Breast epithelium (tissue), 4 donors: ENCODE results near the gene MCTP2. TPM values are rescaled to one million over a fixed set of nuclear protein-coding genes. Genes with fewer than 3 reads are reported as not detected.

Experiments
- DNase-seq, 2 donors: peaks; one replicate each; pipeline ENCODE4 v3.0.0-alpha.2; 2019; ENCODE audit warnings: low spot score in 2 of 2
- H3K27ac ChIP-seq, 2 donors: fragments of 200-600 bp; sonication (generic) in 1 of 2; one replicate each; pipeline ENCODE4 v1.5.1; 2016 to 2019; ENCODE audit warnings: mild to moderate bottlenecking in 1 of 2
- H3K27me3 ChIP-seq, 2 donors: fragments of 200-600 bp; sonication (generic) in 1 of 2; one replicate each; pipeline versions ENCODE4 v1.5.1 to v1.6.0; 2017 to 2019; ENCODE audit warnings: control low read depth in 1 of 2, mild to moderate bottlenecking in 1 of 2
- H3K36me3 ChIP-seq: fragments of 200-600 bp; one replicate; pipeline ENCODE4 v1.5.1; 2019
- H3K4me1 ChIP-seq, 2 donors: fragments of 200-600 bp; sonication (generic); one replicate each; pipeline ENCODE4 v1.5.1; 2016 to 2019; ENCODE audit warnings: control low read depth in 1 of 2
- H3K4me3 ChIP-seq, 3 donors: fragments of 200-600 bp; sonication (generic); 1 replicate in 2 of 3; 2 replicates in 1 of 3; pipeline ENCODE4 v1.5.1; 2016 to 2019; ENCODE audit warnings: mild to moderate bottlenecking in 3 of 3, moderate library complexity in 2 of 3
- H3K9me3 ChIP-seq, 2 donors: fragments of 200-600 bp; sonication (generic) in 1 of 2; one replicate each; pipeline ENCODE4 v1.5.1; 2016 to 2019; ENCODE audit warnings: control low read depth in 1 of 2
- CTCF ChIP-seq, 3 donors: fragments of 450-650 bp; IDR thresholded peaks; one replicate each; pipeline ENCODE4 v1.5.1; 2016 to 2017; ENCODE audit warnings: antibody characterized with exemption in 3 of 3, mild to moderate bottlenecking in 3 of 3, moderate library complexity in 3 of 3
- POLR2A ChIP-seq: fragments of 450-650 bp; IDR thresholded peaks from one replicate; pipeline ENCODE4 v1.6.1; 2016; ENCODE audit warnings: antibody characterized with exemption, mild to moderate bottlenecking, moderate library complexity
- POLR2AphosphoS5 ChIP-seq, 3 donors: sonication (generic); formaldehyde crosslinking; IDR thresholded peaks; one replicate each; pipeline ENCODE4 v1.6.1; 2017; ENCODE audit warnings: antibody characterized with exemption in 3 of 3
- intact Hi-C: fragments of 100-400 bp; cut with DNase I; formaldehyde crosslinking; loops from one replicate; pipeline ENCODE4 v1.15.1; 2023; ENCODE audit warnings: low total_unique reads
- total RNA-seq, 3 donors: library from RNA; depleted of rRNA; stranded (reverse); fragments of >200 nt; gene quantifications; one replicate each; pipeline ENCODE4 v1.1.0, GENCODE V29; 2016

Gene MCTP2
- total RNA-seq, 3 donors from 2014 or later: 6.4 to 46.2 (median 25.9) TPM

GRCh38 chr15:94230431-94230882 is 904 bp upstream of the MCTP2 start:
- no peaks in the 10 kb centered on the region for H3K27me3 ChIP-seq
- no peaks in the 10 kb centered on the region for H3K4me1 ChIP-seq
- no peak for DNase-seq
- H3K27ac ChIP-seq: peak overlapping the region; percentile 85 to 90
- peak overlapping the region; percentile 52 to 75 (median 75) for H3K4me3 ChIP-seq
- intact Hi-C loops: no loop called here
- H3K36me3 ChIP-seq: no peaks in the 10 kb centered on the region
- TF ChIP-seq POLR2AphosphoS5 (IDR thresholded peaks at IDR 0.05) (no peak), CTCF (IDR thresholded peaks at IDR 0.05) (no peak), POLR2A (no peak)
- H3K9me3 ChIP-seq: no peaks in the 10 kb centered on the region

GRCh38 chr15:94231723-94232468 is 535 bp downstream of the MCTP2 start:
- peak overlapping the region; percentile 85 to 90 for H3K27ac ChIP-seq
- intact Hi-C loops: no loop called here
- peak overlapping the region; percentile 52 to 75 (median 75) for H3K4me3 ChIP-seq
- no peaks in the 10 kb centered on the region for H3K9me3 ChIP-seq
- H3K4me1 ChIP-seq: no peaks in the 10 kb centered on the region
- H3K36me3 ChIP-seq: no peaks in the 10 kb centered on the region
- no peaks in the 10 kb centered on the region for H3K27me3 ChIP-seq
- TF ChIP-seq POLR2AphosphoS5 (IDR thresholded peaks at IDR 0.05) (no peak), POLR2A (no peak), CTCF (IDR thresholded peaks at IDR 0.05) (no peak)
- DNase-seq: no peak

- no peak overlapping the region for H3K27ac ChIP-seq
- no peaks in the 10 kb centered on the region for H3K9me3 ChIP-seq
These were observed 2.1 kb downstream of the MCTP2 start for GRCh38 chr15:94233441-94233840.

GRCh38 chr15:94234300-94234699 is 2.9 kb downstream of the MCTP2 start:
- H3K4me3 ChIP-seq: no peak overlapping the region
- TF ChIP-seq POLR2AphosphoS5 (IDR thresholded peaks at IDR 0.05) (no peak), POLR2A (no peak), CTCF (IDR thresholded peaks at IDR 0.05) (no peak)

More at GRCh38 chr15:94233441-94233840, 2.1 kb downstream of the MCTP2 start:
- no peak for DNase-seq
- Histone ChIP-seq H3K4me1 (no peaks in the 10 kb centered on the region), H3K27me3 (no peaks in the 10 kb centered on the region), H3K4me3 (no peak overlapping the region), H3K36me3 (no peaks in the 10 kb centered on the region)
- TF ChIP-seq CTCF (IDR thresholded peaks at IDR 0.05): no peak
- TF ChIP-seq POLR2A: no peak
- no peak for TF ChIP-seq POLR2AphosphoS5 (IDR thresholded peaks at IDR 0.05)
- intact Hi-C loops: no loop called here

GRCh38 chr15:94235041-94235440 is 3.7 kb downstream of the MCTP2 start:
- Histone ChIP-seq H3K27me3 (no peaks in the 10 kb centered on the region), H3K27ac (no peak overlapping the region), H3K9me3 (no peaks in the 10 kb centered on the region), H3K4me3 (no peak overlapping the region), H3K4me1 (no peaks in the 10 kb centered on the region), H3K36me3 (no peaks in the 10 kb centered on the region)
- intact Hi-C loops: no loop called here
- no peak for DNase-seq
- TF ChIP-seq POLR2A (no peak), CTCF (IDR thresholded peaks at IDR 0.05) (no peak), POLR2AphosphoS5 (IDR thresholded peaks at IDR 0.05) (no peak)

More at GRCh38 chr15:94234300-94234699, 2.9 kb downstream of the MCTP2 start:
- Histone ChIP-seq H3K9me3 (no peaks in the 10 kb centered on the region), H3K27ac (peak overlapping the region in 1 of 2 donors; percentile 14), H3K4me1 (no peaks in the 10 kb centered on the region), H3K27me3 (no peaks in the 10 kb centered on the region), H3K36me3 (no peaks in the 10 kb centered on the region)
- intact Hi-C loops: no loop called here
- no peak for DNase-seq
